Heart left ventricle (tissue), 16 donors: ENCODE results near the gene RGS17. TPM values are rescaled to one million over a fixed set of nuclear protein-coding genes. Genes with fewer than 3 reads are reported as not detected.

Experiments used
- ATAC-seq, 4 donors: fragments of 200-7000 bp; cut with Tn5 transposase; one replicate each; pipeline ENCODE4 v1.9.1; 2020 to 2022; ENCODE audit warnings: moderate library complexity in 4 of 4, mild to moderate bottlenecking in 3 of 4, moderate number of reproducible peaks in 1 of 4
- DNase-seq, 5 donors: peaks; one replicate each; pipeline ENCODE4 v3.0.0-alpha.2; 2020
- H3K27ac ChIP-seq, 12 donors: fragments of 200-600 bp; sonication (generic) in 4 of 12; one replicate each; pipeline versions ENCODE4 v1.5.0 to v1.8.0; 2016 to 2022; ENCODE audit warnings: mild to moderate bottlenecking in 2 of 12
- H3K27me3 ChIP-seq, 9 donors: fragments of 200-600 bp; sonication (generic) in 2 of 9; one replicate each; pipeline versions ENCODE4 v1.5.1 to v1.8.0; 2016 to 2022; ENCODE audit warnings: mild to moderate bottlenecking in 3 of 9
- H3K36me3 ChIP-seq, 9 donors: fragments of 200-600 bp; sonication (generic) in 2 of 9; one replicate each; pipeline versions ENCODE4 v1.5.0 to v1.8.0; 2018 to 2022; ENCODE audit warnings: mild to moderate bottlenecking in 2 of 9
- H3K4me1 ChIP-seq, 12 donors: fragments of 200-600 bp; sonication (generic) in 4 of 12; one replicate each; pipeline versions ENCODE4 v1.5.0 to v1.8.0; 2016 to 2022; ENCODE audit warnings: mild to moderate bottlenecking in 3 of 12
- H3K4me3 ChIP-seq, 12 donors: fragments of 200-600 bp; sonication (generic) in 4 of 12; one replicate each; pipeline versions ENCODE4 v1.5.0 to v1.8.0; 2017 to 2022; ENCODE audit warnings: mild to moderate bottlenecking in 9 of 12, moderate library complexity in 4 of 12
- H3K9me3 ChIP-seq, 12 donors: fragments of 200-600 bp; sonication (generic) in 4 of 12; one replicate each; pipeline versions ENCODE4 v1.5.0 to v1.8.0; 2016 to 2022; ENCODE audit warnings: mild to moderate bottlenecking in 1 of 12
- POLR2A ChIP-seq, 2 donors: fragments of 450-650 bp; IDR thresholded peaks; one replicate each; pipeline ENCODE4 v1.6.1; 2017; ENCODE audit warnings: antibody characterized with exemption in 2 of 2, mild to moderate bottlenecking in 2 of 2, moderate library complexity in 2 of 2
- WGBS, 4 donors: extraction: QIAGEN DNeasy Blood & Tissue Kit in 2 of 4; methylation state at CpG; one replicate each; pipeline versions ENCODE4 v1.1.5 to v1.1.7; 2013 to 2018; 5-methylcytosine and 5-hydroxymethylcytosine counted together
- intact Hi-C, 10 donors: fragments of 100-400 bp; cut with DNase I; formaldehyde crosslinking; loops; one replicate each; pipeline versions ENCODE4 v1.11.1 to v1.14.2; 2022
- polyA plus RNA-seq, 2 donors: library from polyadenylated mRNA; stranded (reverse); fragments of 200-250 nt; gene quantifications; one replicate each; pipeline ENCODE4 v1.2.3, GENCODE V29; 2013
- total RNA-seq, 9 donors: library from RNA; depleted of rRNA in 2 of 9; stranded (reverse); fragments of >200 nt in 2 of 9; fragmentation: NEBNext Ultra II Directional in 3 of 9; extraction: Animal tissue kit (Norgen Biotek cat#: 25700) in 3 of 9; gene quantifications; one replicate each; pipeline versions ENCODE4 v1.1.0 to v1.2.4, GENCODE V29; 2016 to 2023
- TF ChIP-seq, protein P1 (sequence below), 12 donors: fragments of 200-600 bp; sonication (generic) in 4 of 12; IDR thresholded peaks; one replicate each; pipeline versions ENCODE4 v1.5.0 to v1.8.0; 2018 to 2022; ENCODE audit warnings: antibody characterized with exemption in 12 of 12, mild to moderate bottlenecking in 5 of 12
- donor health status: ischemic (EF 13 %, LVEDD 7.1; RV severe dilation, severe dysfunction).
- donor health status: healthy with polysubstance abuse.
- donor health status: DM: no; HTN: yes; CAD: no.
- donor health status: DM: no; HTN: no; CAD: no.
- donor health status: ischemic (EF 25% LVEDD 6.9; RV normal size, moderate dysfunction).
- donor health status: ischemic (EF 25% LVEDD 5.7; RV mildly dilated, moderate dysfunction).
- donor health status: healthy.
- donor health status: DM: yes; HTN: yes; CAD: no.
- donor health status: ischemic (EF 35%, LVEDD 5.7; RV mildly dilated, moderate dysfunction).
- donor health status: nonischemic (EF 11% LVEDD 7.7; RV severe dilation, severe dysfunction).
- donor health status: DM: yes; HTN: yes; CAD: no.
- donor health status: PGD.
- donor health status: ischemic (EF 29% LVEDD 5.4; RV normal size, mild dysfunction).
- donor health status: nonischemic (EF 23%, LVEDD 6.1; RV moderate dilation, normal function).

Gene RGS17
- total and polyA plus RNA-seq, 11 donors: under 0.01 to 0.53 (median 0.19) TPM; not detected in 1

DNA sequence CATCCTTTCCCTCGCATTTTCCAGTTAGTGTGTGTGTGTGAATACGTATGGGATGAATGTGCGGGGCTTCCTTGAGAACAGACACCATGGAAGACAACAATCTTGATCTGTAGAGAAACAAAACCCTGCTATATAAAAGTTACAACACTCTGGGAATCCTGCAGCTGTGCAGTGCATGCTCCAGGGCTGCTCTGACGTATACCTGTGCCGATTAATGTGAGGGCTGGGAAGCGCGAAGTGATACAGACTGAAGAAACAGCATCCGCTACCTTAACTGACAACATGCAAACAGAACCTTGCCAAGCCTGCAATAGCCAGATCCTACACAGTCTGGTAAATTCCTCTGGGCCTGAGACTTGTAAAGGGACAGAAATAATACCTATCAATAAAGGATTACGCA lies 96.9 kb downstream of the RGS17 start:
- H3K27ac ChIP-seq: no peak overlapping the region
- ATAC-seq (no peak), DNase-seq (no peak)
- WGBS, 4 donors: 93 to 98% (median 96%) methylated on average over 9 of the region's 9 CpGs
- no peak overlapping the region for H3K4me3 ChIP-seq
- no peaks in the 10 kb centered on the region for H3K27me3 ChIP-seq
- TF ChIP-seq POLR2A (IDR thresholded peaks at IDR 0.05): no peak
- TF ChIP-seq, protein P1, sequence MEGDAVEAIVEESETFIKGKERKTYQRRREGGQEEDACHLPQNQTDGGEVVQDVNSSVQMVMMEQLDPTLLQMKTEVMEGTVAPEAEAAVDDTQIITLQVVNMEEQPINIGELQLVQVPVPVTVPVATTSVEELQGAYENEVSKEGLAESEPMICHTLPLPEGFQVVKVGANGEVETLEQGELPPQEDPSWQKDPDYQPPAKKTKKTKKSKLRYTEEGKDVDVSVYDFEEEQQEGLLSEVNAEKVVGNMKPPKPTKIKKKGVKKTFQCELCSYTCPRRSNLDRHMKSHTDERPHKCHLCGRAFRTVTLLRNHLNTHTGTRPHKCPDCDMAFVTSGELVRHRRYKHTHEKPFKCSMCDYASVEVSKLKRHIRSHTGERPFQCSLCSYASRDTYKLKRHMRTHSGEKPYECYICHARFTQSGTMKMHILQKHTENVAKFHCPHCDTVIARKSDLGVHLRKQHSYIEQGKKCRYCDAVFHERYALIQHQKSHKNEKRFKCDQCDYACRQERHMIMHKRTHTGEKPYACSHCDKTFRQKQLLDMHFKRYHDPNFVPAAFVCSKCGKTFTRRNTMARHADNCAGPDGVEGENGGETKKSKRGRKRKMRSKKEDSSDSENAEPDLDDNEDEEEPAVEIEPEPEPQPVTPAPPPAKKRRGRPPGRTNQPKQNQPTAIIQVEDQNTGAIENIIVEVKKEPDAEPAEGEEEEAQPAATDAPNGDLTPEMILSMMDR (IDR thresholded peaks at IDR 0.05): no peak
- no peaks in the 10 kb centered on the region for H3K9me3 ChIP-seq
- no peaks in the 10 kb centered on the region for H3K36me3 ChIP-seq
- H3K4me1 ChIP-seq: no peaks in the 10 kb centered on the region
- intact Hi-C loops: loop anchor here in 8 of 10 donors (5.0 to 10.0 kb wide), 6 partner anchors 71 to 911 kb away; no protein-coding TSS in a partner anchor

DNA sequence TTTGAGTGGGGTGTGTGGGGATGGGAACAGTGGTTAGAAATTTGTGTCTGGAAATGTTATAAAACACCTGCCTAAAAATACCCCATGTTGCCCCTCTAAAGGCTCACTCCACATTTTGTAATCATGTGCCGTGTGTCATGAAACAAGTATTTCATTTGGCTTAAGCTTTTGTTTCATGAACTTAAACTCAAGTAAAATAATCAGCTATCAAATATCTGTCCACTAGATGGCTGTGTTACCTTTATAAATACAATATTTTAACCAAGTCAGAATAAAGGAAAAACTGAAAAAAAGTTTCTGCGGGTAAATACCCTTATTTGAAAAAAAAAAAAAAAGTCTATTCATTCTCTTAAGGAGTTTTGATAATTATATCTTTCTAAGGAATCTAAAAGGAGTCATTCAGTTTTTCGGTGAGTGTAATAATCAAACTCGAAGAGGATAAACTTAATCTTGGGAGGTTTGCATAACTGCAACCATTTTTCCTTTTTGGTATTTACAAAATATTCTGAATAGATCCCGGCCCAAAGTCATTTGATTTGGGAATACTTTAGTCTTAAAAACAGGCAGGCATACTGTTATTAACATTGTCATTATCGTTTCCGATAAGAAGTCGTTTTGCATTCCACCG lies 98.7 kb downstream of the RGS17 start:
- TF ChIP-seq, protein P1 (IDR thresholded peaks at IDR 0.05): peak; percentile 10 to 58 (median 43)
- TF ChIP-seq POLR2A (IDR thresholded peaks at IDR 0.05): no peak
- Histone ChIP-seq H3K27ac (no peak overlapping the region), H3K27me3 (no peaks in the 10 kb centered on the region), H3K9me3 (no peaks in the 10 kb centered on the region), H3K4me3 (no peak overlapping the region), H3K36me3 (no peaks in the 10 kb centered on the region), H3K4me1 (no peaks in the 10 kb centered on the region)
- 61 to 68% (median 67%) methylated on average over 9 of the region's 9 CpGs for WGBS, 4 donors
- no peak for ATAC-seq
- DNase-seq: no peak
- intact Hi-C loops: loop anchor here in 8 of 10 donors (5.0 to 10.0 kb wide), 6 partner anchors 72 to 912 kb away; no protein-coding TSS in a partner anchor

DNA sequence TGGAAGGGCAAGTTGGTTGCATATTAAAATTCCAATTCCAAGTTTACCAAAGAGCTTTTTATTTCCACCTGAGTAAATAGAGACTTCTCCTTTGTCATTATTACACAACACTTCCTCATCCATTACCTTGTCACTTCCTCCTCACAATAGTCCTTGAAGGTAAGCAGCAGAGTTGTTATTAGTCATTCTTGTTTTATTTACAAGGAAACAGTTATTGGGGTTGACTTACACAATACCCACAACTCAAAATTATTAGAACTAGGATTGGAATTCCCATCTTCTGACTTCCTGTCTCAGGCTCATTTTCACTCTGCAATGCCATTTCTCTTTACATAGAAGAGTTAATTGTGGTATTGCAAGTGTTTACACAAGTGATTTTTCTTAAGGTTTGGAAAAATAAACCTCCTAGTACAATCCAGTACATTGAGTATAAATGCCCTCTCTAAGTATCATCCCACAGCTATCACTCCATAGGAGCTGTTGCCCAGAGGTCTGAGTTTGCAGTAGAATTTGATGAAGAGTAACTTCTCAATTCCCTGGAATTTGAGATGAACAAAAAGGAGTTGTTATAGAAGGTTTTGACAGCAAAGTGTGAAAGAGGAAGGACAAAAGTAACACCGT lies 99.6 kb downstream of the RGS17 start:
- no peak for ATAC-seq
- no peak for DNase-seq
- Histone ChIP-seq H3K4me1 (no peaks in the 10 kb centered on the region), H3K36me3 (no peaks in the 10 kb centered on the region), H3K27ac (no peak overlapping the region), H3K27me3 (no peaks in the 10 kb centered on the region), H3K4me3 (no peak overlapping the region), H3K9me3 (no peaks in the 10 kb centered on the region)
- intact Hi-C loops: loop anchor here in 8 of 10 donors (2.0 to 10.0 kb wide), 7 partner anchors 73 to 913 kb away; no protein-coding TSS in a partner anchor
- WGBS, 4 donors: 46 to 76% (median 57%) methylated on average over 1 of the region's 1 CpG
- TF ChIP-seq, protein P1 (IDR thresholded peaks at IDR 0.05): no peak
- no peak for TF ChIP-seq POLR2A (IDR thresholded peaks at IDR 0.05)

DNA sequence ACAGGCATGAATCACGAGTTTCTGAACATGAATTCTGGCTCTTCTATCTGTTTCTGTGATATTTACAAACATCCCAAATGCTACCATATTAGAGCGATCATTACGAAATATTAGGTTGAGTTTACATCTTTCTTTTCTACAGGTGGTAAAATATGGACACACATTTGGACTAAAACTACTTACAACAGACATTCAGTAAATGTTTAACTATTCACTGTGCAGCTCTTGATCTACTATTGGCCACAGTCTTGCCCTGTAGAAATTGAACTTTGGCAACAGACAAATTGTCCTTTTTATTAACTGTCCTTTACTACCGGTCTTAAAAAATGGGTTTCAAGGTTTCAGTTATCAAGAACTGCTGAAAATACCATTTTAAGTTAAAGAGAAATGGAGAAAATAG lies 102.1 kb downstream of the RGS17 start:
- TF ChIP-seq POLR2A (IDR thresholded peaks at IDR 0.05): no peak
- TF ChIP-seq, protein P1 (IDR thresholded peaks at IDR 0.05): no peak
- Histone ChIP-seq H3K36me3 (no peaks in the 10 kb centered on the region), H3K9me3 (no peaks in the 10 kb centered on the region), H3K27me3 (no peaks in the 10 kb centered on the region), H3K4me3 (no peak overlapping the region), H3K4me1 (peaks cover 0 to 4% (median 0%) of the 10 kb centered on the region in 12 donors), H3K27ac (no peak overlapping the region)
- intact Hi-C loops: loop anchor here in 3 of 10 donors (5.0 to 10.0 kb wide), 3 partner anchors 74 to 164 kb away; no protein-coding TSS in a partner anchor
- 77 to 96% (median 94%) methylated on average over 4 of the region's 4 CpGs for WGBS, 4 donors
- DNase-seq (no peak), ATAC-seq (no peak)
